Measurements from ENCODE around the gene ALG13. TPM values are rescaled to one million over a fixed set of nuclear protein-coding genes. Genes with fewer than 3 reads are reported as not detected.

The ALG13 gene
- total and polyA plus RNA-seq, 10 of the 15 experiments (the other 5 are each of a cell fraction or from before 2014, with no cell fraction given), result 30.5 to 119 (median 51.1) TPM

- no peak overlapping the region for H2AFZ ChIP-seq (ENCODE audit: control insufficient read depth, low read depth, low read length)
- in situ Hi-C loops (cut with MboI), result no loop called here
- intact Hi-C loops (cut with micrococcal nuclease; ENCODE audit: unreplicated experiment), result no loop called here
- H3K4me3 ChIP-seq, result no peak overlapping the region
- no peaks in the 10 kb centered on the region for H3K9me3 ChIP-seq (replicated peaks; ENCODE audit: control insufficient read depth, insufficient read depth, low read length)
- H3K9ac ChIP-seq (ENCODE audit: control insufficient read depth, insufficient read depth, low read length), result no peak overlapping the region
- no peak overlapping the region for H3K4me2 ChIP-seq (ENCODE audit: control insufficient read depth, insufficient read depth)
- H3K36me3 ChIP-seq (ENCODE audit: control insufficient read depth in 2 of 2, insufficient read depth in 2 of 2, low read length in 1 of 2), result no peaks in the 10 kb centered on the region
- no peaks in the 10 kb centered on the region for H3K79me2 ChIP-seq (ENCODE audit: control insufficient read depth, insufficient read depth, low read length)
- no peaks in the 10 kb centered on the region for H3K4me1 ChIP-seq (ENCODE audit: control insufficient read depth, insufficient read depth, low read length)
- H4K20me1 ChIP-seq (ENCODE audit: control insufficient read depth, insufficient read depth), result no peaks in the 10 kb centered on the region
- WGBS (ENCODE audit: insufficient coverage, insufficient replicate concordance, low lambda C conversion rate, missing lambda C conversion rate), result 72% methylated on average over 7 of the region's 7 CpGs
- ChIA-PET SMC1A (ENCODE audit: uncharacterized antibody, unreplicated experiment) (no interaction called here), POLR2A (no interaction called here), CTCF (no interaction called here), RAD21 (ENCODE audit: unreplicated experiment) (no interaction called here)
- H3K27ac ChIP-seq (ENCODE audit: control insufficient read depth, insufficient read depth), result no peak overlapping the region
- ATAC-seq, result no peak
- no TSS peak for BruUV-seq (replicated peaks)
- no peaks in the 10 kb centered on the region for H3K27me3 ChIP-seq (replicated peaks in 1 of 2; ENCODE audit: control insufficient read depth in 2 of 2, insufficient read depth in 2 of 2, low read length in 1 of 2)
- FAIRE-seq, result no peak
- DNase-seq (ENCODE audit: low read depth, low spot score), result no peak
- TF ChIP-seq E2F8 (IDR thresholded peaks at IDR 0.05; ENCODE audit: low read depth, partially characterized antibody) (no peak), POLR2AphosphoS5 (IDR thresholded peaks at IDR 0.05; ENCODE audit: low read length) (no peak), SMC3 (IDR thresholded peaks at IDR 0.05; ENCODE audit: borderline replicate concordance, low read length) (no peak), SPI1 (IDR thresholded peaks at IDR 0.05; ENCODE audit: borderline replicate concordance, insufficient read depth, low read depth, low read length) (no peak), MTA2 (IDR thresholded peaks at IDR 0.05; ENCODE audit: low read depth) (no peak), PML (IDR thresholded peaks at IDR 0.05; ENCODE audit: low read length) (no peak), RB1 (IDR thresholded peaks at IDR 0.05; ENCODE audit: borderline replicate concordance) (no peak), NFYA (IDR thresholded peaks at IDR 0.05; ENCODE audit: borderline replicate concordance, low read depth, low read length) (no peak), EP300 (IDR thresholded peaks at IDR 0.05; ENCODE audit: borderline replicate concordance in 1 of 2, control insufficient read depth in 1 of 2, low read depth in 2 of 2, low read length in 2 of 2) (no peak), CEBPB (IDR thresholded peaks at IDR 0.05; ENCODE audit: borderline replicate concordance in 1 of 2, low read depth in 2 of 2, low read length in 2 of 2) (no peak), ELK1 (IDR thresholded peaks at IDR 0.05; ENCODE audit: low read depth, low read length) (no peak), BCLAF1 (IDR thresholded peaks at IDR 0.05) (no peak), E4F1 (IDR thresholded peaks at IDR 0.05; ENCODE audit: borderline replicate concordance, partially characterized antibody) (no peak), GATAD2B (conservative IDR thresholded peaks at IDR 0.05; ENCODE audit: low read depth) (no peak), ZNF24 (IDR thresholded peaks at IDR 0.05) (no peak)
Observed at GRCh38 chrX:111695297-111695880, 14.4 kb downstream of the ALG13 start.
